ENCODE results near the gene TOR2A. TPM values are rescaled to one million over a fixed set of nuclear protein-coding genes. Genes with fewer than 3 reads are reported as not detected.

TOR2A gene
- total and polyA plus RNA-seq, 2 donors from 2014 or later, result 12.7 to 14.5 TPM

DNA sequence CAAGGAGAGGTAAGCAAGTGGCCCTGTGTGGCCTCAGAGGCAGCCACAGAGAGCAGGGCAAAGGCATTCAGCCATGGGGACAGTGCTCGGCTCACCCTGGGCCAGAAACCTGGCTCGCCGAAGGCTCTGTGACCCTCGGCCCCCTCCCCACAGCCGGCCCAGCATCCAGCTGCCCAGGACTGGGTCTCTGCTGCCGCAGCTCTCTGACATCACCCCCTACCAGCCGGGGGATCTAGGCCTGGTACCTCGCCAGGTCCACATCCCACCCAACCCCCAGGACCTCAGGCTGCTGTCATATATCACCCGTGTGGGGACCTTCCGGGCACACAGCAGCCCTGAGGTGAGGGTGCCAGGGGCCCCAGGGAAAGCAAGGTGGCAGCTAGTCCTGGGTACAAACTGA, 22.2 kb downstream of the TOR2A start:
- H3K27ac ChIP-seq (ENCODE audit: low read depth in 2 of 2, low read length in 2 of 2), result no peak overlapping the region
- H3K4me1 ChIP-seq (ENCODE audit: control insufficient read depth in 2 of 3, insufficient read depth in 2 of 3, low read depth in 1 of 3, low read length in 3 of 3), result peaks cover 0 to 12% (median 3%) of the 10 kb centered on the region in 3 donors
- TF ChIP-seq, protein P1, sequence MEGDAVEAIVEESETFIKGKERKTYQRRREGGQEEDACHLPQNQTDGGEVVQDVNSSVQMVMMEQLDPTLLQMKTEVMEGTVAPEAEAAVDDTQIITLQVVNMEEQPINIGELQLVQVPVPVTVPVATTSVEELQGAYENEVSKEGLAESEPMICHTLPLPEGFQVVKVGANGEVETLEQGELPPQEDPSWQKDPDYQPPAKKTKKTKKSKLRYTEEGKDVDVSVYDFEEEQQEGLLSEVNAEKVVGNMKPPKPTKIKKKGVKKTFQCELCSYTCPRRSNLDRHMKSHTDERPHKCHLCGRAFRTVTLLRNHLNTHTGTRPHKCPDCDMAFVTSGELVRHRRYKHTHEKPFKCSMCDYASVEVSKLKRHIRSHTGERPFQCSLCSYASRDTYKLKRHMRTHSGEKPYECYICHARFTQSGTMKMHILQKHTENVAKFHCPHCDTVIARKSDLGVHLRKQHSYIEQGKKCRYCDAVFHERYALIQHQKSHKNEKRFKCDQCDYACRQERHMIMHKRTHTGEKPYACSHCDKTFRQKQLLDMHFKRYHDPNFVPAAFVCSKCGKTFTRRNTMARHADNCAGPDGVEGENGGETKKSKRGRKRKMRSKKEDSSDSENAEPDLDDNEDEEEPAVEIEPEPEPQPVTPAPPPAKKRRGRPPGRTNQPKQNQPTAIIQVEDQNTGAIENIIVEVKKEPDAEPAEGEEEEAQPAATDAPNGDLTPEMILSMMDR (IDR thresholded peaks at IDR 0.05; ENCODE audit: borderline replicate concordance, extremely low read depth, insufficient read depth), result no peak
- no peak for FAIRE-seq
- no peaks in the 10 kb centered on the region for H3K27me3 ChIP-seq (ENCODE audit: control insufficient read depth, insufficient read depth, low read length)
- intact Hi-C loops (cut with DNase I), result no loop called here
- H3K9ac ChIP-seq (ENCODE audit: low read length in 3 of 3), result no peak overlapping the region
- peak in 1 of 5 donors; percentile 51 for DNase-seq
- H3K36me3 ChIP-seq (ENCODE audit: control insufficient read depth in 2 of 3, insufficient read depth in 3 of 3, low read length in 3 of 3), result no peaks in the 10 kb centered on the region
- H3K4me3 ChIP-seq (ENCODE audit: low read length in 3 of 3), result no peak overlapping the region
- no peaks in the 10 kb centered on the region for H3K9me3 ChIP-seq (ENCODE audit: control insufficient read depth in 2 of 3, insufficient read depth in 1 of 3, low read length in 3 of 3)

DNA sequence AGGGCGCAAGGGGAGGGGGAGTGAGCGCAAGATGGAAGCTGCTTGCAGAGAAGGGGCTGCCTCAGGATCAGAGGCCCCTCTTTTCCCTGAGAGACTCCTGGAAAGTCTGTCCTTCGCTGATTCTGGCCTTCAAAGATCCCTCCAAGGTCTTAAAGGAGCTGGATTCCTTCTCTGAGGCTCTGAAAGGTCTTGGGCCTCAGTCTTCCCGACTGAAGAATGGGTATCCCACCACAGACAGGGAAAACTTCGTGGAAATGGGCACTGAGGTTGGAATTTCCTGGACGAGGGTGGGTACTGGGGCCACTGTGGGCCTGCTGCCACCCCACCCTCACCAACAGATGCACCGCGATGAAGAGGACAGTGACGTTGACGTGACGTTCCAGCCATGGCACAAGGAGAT, 22.7 kb downstream of the TOR2A start:
- Histone ChIP-seq H3K9me3 (ENCODE audit: control insufficient read depth in 2 of 3, insufficient read depth in 1 of 3, low read length in 3 of 3) (no peaks in the 10 kb centered on the region), H3K27me3 (ENCODE audit: control insufficient read depth, insufficient read depth, low read length) (no peaks in the 10 kb centered on the region), H3K4me1 (ENCODE audit: control insufficient read depth in 2 of 3, insufficient read depth in 2 of 3, low read depth in 1 of 3, low read length in 3 of 3) (peaks cover 0 to 12% (median 3%) of the 10 kb centered on the region in 3 donors), H3K9ac (ENCODE audit: low read length in 3 of 3) (no peak overlapping the region), H3K27ac (ENCODE audit: low read depth in 2 of 2, low read length in 2 of 2) (no peak overlapping the region), H3K36me3 (ENCODE audit: control insufficient read depth in 2 of 3, insufficient read depth in 3 of 3, low read length in 3 of 3) (no peaks in the 10 kb centered on the region), H3K4me3 (ENCODE audit: low read length in 3 of 3) (no peak overlapping the region)
- intact Hi-C loops (cut with DNase I), result no loop called here
- TF ChIP-seq, protein P1 (IDR thresholded peaks at IDR 0.05; ENCODE audit: borderline replicate concordance, extremely low read depth, insufficient read depth), result no peak
- DNase-seq (no peak), FAIRE-seq (no peak)

DNA sequence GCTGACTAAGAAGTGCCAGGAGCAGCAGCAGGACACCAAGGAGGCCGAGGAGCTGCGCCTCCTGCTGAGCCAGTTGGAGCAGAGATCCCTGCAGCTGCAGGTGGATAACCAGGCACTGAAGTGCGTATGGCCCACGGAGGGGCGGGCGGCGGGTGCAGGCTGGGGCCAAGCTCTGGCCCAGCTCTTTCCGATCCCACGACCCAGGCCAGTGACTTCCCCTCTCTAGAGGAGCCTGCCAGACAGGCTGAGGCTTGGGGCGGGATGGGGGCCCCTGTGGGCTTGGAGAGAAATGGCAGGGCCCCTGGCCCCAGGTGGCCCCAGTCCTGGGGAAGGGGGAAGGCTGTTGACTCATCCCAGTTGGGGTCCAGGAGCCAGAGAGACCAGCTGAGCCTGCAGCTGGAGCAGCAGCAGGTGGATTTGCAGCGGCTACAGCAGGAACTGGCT, 23.2 kb downstream of the TOR2A start:
- intact Hi-C loops (cut with DNase I), result no loop called here
- no peak for FAIRE-seq
- H3K27ac ChIP-seq (ENCODE audit: low read depth in 2 of 2, low read length in 2 of 2), result no peak overlapping the region
- H3K4me3 ChIP-seq (ENCODE audit: low read length in 3 of 3), result no peak overlapping the region
- TF ChIP-seq, protein P1 (IDR thresholded peaks at IDR 0.05; ENCODE audit: borderline replicate concordance, extremely low read depth, insufficient read depth), result no peak
- H3K36me3 ChIP-seq (ENCODE audit: control insufficient read depth in 2 of 3, insufficient read depth in 3 of 3, low read length in 3 of 3), result no peaks in the 10 kb centered on the region
- peaks cover 0 to 12% (median 3%) of the 10 kb centered on the region in 3 donors for H3K4me1 ChIP-seq (ENCODE audit: control insufficient read depth in 2 of 3, insufficient read depth in 2 of 3, low read depth in 1 of 3, low read length in 3 of 3)
- H3K27me3 ChIP-seq (ENCODE audit: control insufficient read depth, insufficient read depth, low read length), result no peaks in the 10 kb centered on the region
- H3K9ac ChIP-seq (ENCODE audit: low read length in 3 of 3), result no peak overlapping the region
- DNase-seq, result no peak
- H3K9me3 ChIP-seq (ENCODE audit: control insufficient read depth in 2 of 3, insufficient read depth in 1 of 3, low read length in 3 of 3), result no peaks in the 10 kb centered on the region

DNA sequence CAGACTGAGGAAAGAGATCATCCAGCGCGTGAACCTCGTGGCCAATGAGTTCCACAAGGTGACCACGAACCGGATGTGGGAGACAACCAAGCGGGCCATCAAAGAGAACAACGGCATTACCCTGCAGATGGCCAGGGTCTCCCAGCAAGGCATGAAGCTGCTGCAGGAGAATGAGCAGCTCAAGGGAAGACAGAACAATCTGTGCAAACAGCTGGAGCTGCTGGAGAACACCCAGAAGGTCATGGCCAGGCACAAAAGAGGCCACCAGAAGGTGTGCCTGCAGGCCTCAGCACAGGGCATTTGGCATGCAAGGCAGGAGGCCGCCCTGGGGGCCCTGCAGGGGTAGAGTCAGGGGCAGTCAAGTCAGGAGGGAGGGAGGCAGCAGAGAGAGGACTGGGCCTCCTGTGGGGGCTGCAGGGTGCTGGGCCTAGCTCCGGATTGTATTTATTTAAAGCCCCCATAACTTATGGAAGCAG, 23.8 kb downstream of the TOR2A start:
- no peak overlapping the region for H3K27ac ChIP-seq (ENCODE audit: low read depth in 2 of 2, low read length in 2 of 2)
- FAIRE-seq (no peak), DNase-seq (peak in 1 of 5 donors; percentile 51)
- H3K4me1 ChIP-seq (ENCODE audit: control insufficient read depth in 2 of 3, insufficient read depth in 2 of 3, low read depth in 1 of 3, low read length in 3 of 3), result peaks cover 0 to 10% (median 3%) of the 10 kb centered on the region in 3 donors
- no peak overlapping the region for H3K4me3 ChIP-seq (ENCODE audit: low read length in 3 of 3)
- no peak overlapping the region for H3K9ac ChIP-seq (ENCODE audit: low read length in 3 of 3)
- no peaks in the 10 kb centered on the region for H3K36me3 ChIP-seq (ENCODE audit: control insufficient read depth in 2 of 3, insufficient read depth in 3 of 3, low read length in 3 of 3)
- H3K9me3 ChIP-seq (ENCODE audit: control insufficient read depth in 2 of 3, insufficient read depth in 1 of 3, low read length in 3 of 3), result no peaks in the 10 kb centered on the region
- TF ChIP-seq, protein P1 (IDR thresholded peaks at IDR 0.05; ENCODE audit: borderline replicate concordance, extremely low read depth, insufficient read depth), result no peak
- intact Hi-C loops (cut with DNase I), result no loop called here
- no peaks in the 10 kb centered on the region for H3K27me3 ChIP-seq (ENCODE audit: control insufficient read depth, insufficient read depth, low read length)
